ENCODE results near the gene GOLGA6L10.

Gene GOLGA6L10

GRCh38 chr15:82298520-82298919 is 50.8 kb downstream of the GOLGA6L10 start:
- no peak for FAIRE-seq
- no peak for TF ChIP-seq POLR2A (IDR thresholded peaks at IDR 0.05; ENCODE audit: low read depth, low read length)
- TF ChIP-seq POLR2AphosphoS5 (IDR thresholded peaks at IDR 0.05; ENCODE audit: low read depth, low read length): no peak
- TF ChIP-seq TAF1 (IDR thresholded peaks at IDR 0.05; ENCODE audit: borderline replicate concordance, low read depth, low read length): no peak
- no peak for DNase-seq (ENCODE audit: insufficient read length)

- DNase-seq (ENCODE audit: insufficient read length): no peak
- no peak for FAIRE-seq
- TF ChIP-seq POLR2AphosphoS5 (IDR thresholded peaks at IDR 0.05; ENCODE audit: low read depth, low read length) (no peak), TAF1 (IDR thresholded peaks at IDR 0.05; ENCODE audit: borderline replicate concordance, low read depth, low read length) (no peak), POLR2A (IDR thresholded peaks at IDR 0.05; ENCODE audit: low read depth, low read length) (no peak)
Measured at GRCh38 chr15:82298032-82298431, 51.2 kb downstream of the GOLGA6L10 start.

- TF ChIP-seq POLR2AphosphoS5 (IDR thresholded peaks at IDR 0.05; ENCODE audit: low read depth, low read length): no peak
- TF ChIP-seq POLR2A (IDR thresholded peaks at IDR 0.05; ENCODE audit: low read depth, low read length): no peak
- TF ChIP-seq TAF1 (IDR thresholded peaks at IDR 0.05; ENCODE audit: borderline replicate concordance, low read depth, low read length): no peak
- FAIRE-seq (no peak), DNase-seq (ENCODE audit: insufficient read length) (no peak)
Measured at GRCh38 chr15:82297546-82297945, 51.7 kb downstream of the GOLGA6L10 start.

GRCh38 chr15:82294061-82294690 is 55.1 kb downstream of the GOLGA6L10 start:
- DNase-seq (ENCODE audit: insufficient read length) (no peak), FAIRE-seq (no peak)
- TF ChIP-seq POLR2AphosphoS5 (IDR thresholded peaks at IDR 0.05; ENCODE audit: low read depth, low read length) (no peak), POLR2A (IDR thresholded peaks at IDR 0.05; ENCODE audit: low read depth, low read length) (no peak), TAF1 (IDR thresholded peaks at IDR 0.05; ENCODE audit: borderline replicate concordance, low read depth, low read length) (no peak)

GRCh38 chr15:82292271-82292670 is 57.0 kb downstream of the GOLGA6L10 start:
- no peak for FAIRE-seq
- no peak for DNase-seq (ENCODE audit: insufficient read length)
- no peak for TF ChIP-seq POLR2AphosphoS5 (IDR thresholded peaks at IDR 0.05; ENCODE audit: low read depth, low read length)
- no peak for TF ChIP-seq POLR2A (IDR thresholded peaks at IDR 0.05; ENCODE audit: low read depth, low read length)
- no peak for TF ChIP-seq TAF1 (IDR thresholded peaks at IDR 0.05; ENCODE audit: borderline replicate concordance, low read depth, low read length)
